GM19395 (cell line): ENCODE measurements around the gene SNAP23.
A peak's percentile ranks its signal among the peaks of the same experiment; 100 is the strongest.
"Not testable (repeated sequence)": the region's sequence is repeated elsewhere in the genome, so short reads cannot be mapped to it uniquely, and the experiment has no call there.

Source experiments
- ATAC-seq: cut with Tn5 transposase; IDR thresholded peaks from one replicate; pipeline ENCODE4 v1.9.1; 2021; ENCODE audit warnings: mild to moderate bottlenecking, moderate library complexity; ENCODE audit not compliant: unreplicated experiment

Gene SNAP23

GRCh38 chr15:42556550-42557207, 61.2 kb downstream of the SNAP23 start:
- not testable (repeated sequence) for ATAC-seq

GRCh38 chr15:42558739-42559138, 63.3 kb downstream of the SNAP23 start:
- ATAC-seq, result no peak

- ATAC-seq, result peak; percentile 88
Measured at GRCh38 chr15:42575188-42576039, 80.0 kb downstream of the SNAP23 start, which contains the start of gene STARD9. Gene STARD9 (plus strand): TSS chr15:42575606. CDS start chr15:42575716, 110 bp downstream.

- ATAC-seq, result no peak
Measured at GRCh38 chr15:42576040-42576594, 80.7 kb downstream of the SNAP23 start.

GRCh38 chr15:42576776-42577175, 81.3 kb downstream of the SNAP23 start:
- ATAC-seq, result no peak

GRCh38 chr15:42577514-42578031, 82.1 kb downstream of the SNAP23 start:
- ATAC-seq, result no peak

- ATAC-seq, result no peak
Measured at GRCh38 chr15:42578984-42579537, 83.6 kb downstream of the SNAP23 start.

- ATAC-seq, result peak; percentile 74
Measured at GRCh38 chr15:42581272-42581730, 85.9 kb downstream of the SNAP23 start.
